T-helper 2 cell treated with Interferon-gamma antibody and Interleukin-4, amounts not matched to agents 100 ng/mL and 5 ng/mL, for 36 hours (primary cell): ENCODE measurements around the gene CCDC57. TPM values are rescaled to one million over a fixed set of nuclear protein-coding genes. Genes with fewer than 3 reads are reported as not detected.

Experiments used
- intact Hi-C: fragments of 100-400 bp; cut with micrococcal nuclease; formaldehyde crosslinking; loops from one replicate; pipeline ENCODE4 v1.15.1; 2023
- total RNA-seq: library from RNA; stranded (reverse); gene quantifications from 2 replicates; pipeline ENCODE4 v1.2.3, GENCODE V29; 2022

Gene CCDC57
- total RNA-seq, 1 donor from 2014 or later: 59.0 TPM

- intact Hi-C loops: no loop called here
These were observed 99.7 kb downstream of the CCDC57 start for GRCh38 chr17:82112914-82113311.

GRCh38 chr17:82112181-82112913, 100.3 kb downstream of the CCDC57 start:
- intact Hi-C loops: no loop called here

DNA sequence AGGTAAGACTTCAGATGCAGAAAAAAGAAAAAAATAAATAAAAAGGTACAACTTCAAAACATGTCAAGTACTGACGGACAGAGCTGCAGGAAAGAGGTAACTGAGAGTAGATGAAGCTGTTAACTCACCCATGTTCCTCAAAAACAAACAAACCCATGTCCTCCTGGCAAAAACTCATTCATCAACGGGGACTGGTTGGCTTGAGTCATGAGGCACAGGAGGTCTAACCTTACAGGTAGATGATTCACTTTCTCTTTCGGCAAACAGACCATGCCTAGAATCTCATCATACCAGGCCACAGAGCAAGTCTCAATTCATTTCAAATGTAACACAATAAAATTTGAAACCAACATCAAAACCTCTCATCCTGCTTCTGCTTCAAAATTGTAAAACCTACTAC, 102.3 kb downstream of the CCDC57 start:
- intact Hi-C loops: no loop called here

GRCh38 chr17:82108961-82109475, 103.6 kb downstream of the CCDC57 start:
- intact Hi-C loops: no loop called here

DNA sequence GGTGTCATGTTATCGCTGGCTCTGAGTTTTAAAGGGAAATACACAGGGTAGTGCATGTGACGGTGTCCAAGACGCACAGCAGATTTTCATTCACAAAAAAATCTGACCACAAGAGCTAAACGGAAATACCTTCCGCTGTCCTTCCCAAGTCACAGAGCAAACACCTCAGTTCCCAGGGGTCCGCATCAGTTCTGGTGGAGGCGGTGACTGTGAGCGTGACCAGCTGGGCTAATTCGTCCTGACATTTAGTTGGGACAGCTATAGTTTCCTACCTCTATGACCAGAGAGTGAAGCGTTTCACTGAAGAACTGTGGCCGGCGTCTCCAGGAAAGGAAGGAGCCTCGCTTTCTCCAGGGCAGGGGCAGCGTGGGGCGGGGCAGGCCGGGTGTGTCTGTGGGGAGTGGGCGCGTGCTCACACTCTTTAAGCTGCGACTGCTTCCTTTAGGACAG, 104.1 kb downstream of the CCDC57 start:
- intact Hi-C loops: no loop called here

DNA sequence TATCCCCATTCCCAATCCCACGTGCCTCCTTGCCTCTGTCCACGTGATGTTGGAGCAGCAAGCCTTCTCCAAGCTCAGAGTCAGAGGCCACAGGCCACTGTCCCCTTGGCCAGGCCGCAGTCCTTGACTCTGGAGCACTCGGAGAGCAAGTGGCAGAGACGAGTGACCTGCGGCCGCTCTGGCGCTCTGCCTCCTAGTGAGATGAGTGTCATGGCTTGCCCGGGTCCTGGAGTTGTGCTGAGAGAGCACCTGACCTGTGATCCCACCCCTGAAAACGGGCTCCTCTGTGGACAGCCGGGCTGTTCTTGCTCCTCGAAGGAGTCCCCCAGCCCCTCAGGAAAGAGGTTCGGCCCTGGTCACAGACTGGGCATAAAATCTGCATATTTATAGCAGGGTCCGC, 104.6 kb downstream of the CCDC57 start:
- intact Hi-C loops: no loop called here

DNA sequence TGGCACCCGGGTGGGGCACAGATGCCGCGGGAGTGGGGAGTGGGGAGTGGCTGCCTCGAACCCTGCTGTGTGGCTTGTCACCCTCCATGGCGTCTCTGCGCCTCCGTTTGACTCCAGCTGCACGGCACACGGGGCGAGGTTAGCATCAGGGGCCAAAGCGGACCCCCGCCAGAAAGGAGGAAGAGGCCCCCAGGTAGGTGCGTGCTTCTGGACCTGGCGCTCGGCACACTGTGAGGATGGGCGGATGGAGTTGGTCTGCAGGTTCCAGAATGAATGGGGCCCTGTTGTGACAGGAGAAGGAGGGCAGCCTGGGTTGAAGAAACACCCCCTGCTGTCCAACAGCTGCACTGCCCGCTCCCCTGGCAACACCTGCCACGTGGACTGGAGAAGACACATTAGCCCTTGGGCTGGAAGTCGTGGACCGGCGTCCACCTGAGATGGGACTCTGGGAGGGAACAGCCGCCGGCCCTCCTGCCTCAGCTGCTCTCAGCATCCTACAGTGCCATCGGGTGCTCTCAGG, 105.2 kb downstream of the CCDC57 start:
- intact Hi-C loops: loop anchor here (2.0 kb wide), 2 partner anchors 19 to 71 kb away; partner anchors contain the start of gene DCXR

DNA sequence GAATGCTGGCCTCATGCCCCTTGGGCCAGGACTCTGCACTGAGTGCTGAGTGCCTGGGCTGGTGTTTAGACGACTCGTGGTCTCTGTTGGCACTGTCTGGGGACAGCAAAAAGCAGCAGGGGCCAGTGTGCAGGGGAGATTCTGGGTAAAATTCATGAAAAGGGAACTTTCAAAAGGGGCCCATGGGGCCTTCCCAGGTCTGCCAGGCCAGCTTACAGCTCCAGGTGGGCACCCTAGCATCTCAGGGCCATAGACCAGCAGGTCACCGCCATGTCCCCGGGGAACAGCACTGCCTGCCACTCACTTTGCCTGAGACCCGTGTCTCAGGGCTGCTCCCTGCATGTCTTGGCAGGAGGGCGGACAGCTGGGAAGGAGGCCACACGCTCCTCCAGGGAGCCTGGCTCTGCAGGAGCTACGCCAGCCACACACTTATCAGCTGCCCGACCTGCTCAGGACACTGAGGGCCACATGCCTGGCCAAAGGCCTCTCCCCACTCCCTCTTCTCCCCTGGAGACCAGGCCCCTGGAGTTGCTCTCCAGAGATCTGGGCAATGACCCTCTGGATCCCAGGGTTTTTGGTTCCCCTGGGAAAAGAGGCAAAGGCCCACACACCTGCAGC, 105.8 kb downstream of the CCDC57 start:
- intact Hi-C loops: loop anchor here (1.0 to 2.0 kb wide), 3 partner anchors 20 to 70 kb away; partner anchors contain the start of gene DCXR

- intact Hi-C loops: loop anchor here (1.0 to 2.0 kb wide), 3 partner anchors 21 to 69 kb away; partner anchors contain the start of gene DCXR
These were observed 106.6 kb downstream of the CCDC57 start for GRCh38 chr17:82105882-82106687.

- intact Hi-C loops: no loop called here
These were observed 107.2 kb downstream of the CCDC57 start for GRCh38 chr17:82105417-82105881.

DNA sequence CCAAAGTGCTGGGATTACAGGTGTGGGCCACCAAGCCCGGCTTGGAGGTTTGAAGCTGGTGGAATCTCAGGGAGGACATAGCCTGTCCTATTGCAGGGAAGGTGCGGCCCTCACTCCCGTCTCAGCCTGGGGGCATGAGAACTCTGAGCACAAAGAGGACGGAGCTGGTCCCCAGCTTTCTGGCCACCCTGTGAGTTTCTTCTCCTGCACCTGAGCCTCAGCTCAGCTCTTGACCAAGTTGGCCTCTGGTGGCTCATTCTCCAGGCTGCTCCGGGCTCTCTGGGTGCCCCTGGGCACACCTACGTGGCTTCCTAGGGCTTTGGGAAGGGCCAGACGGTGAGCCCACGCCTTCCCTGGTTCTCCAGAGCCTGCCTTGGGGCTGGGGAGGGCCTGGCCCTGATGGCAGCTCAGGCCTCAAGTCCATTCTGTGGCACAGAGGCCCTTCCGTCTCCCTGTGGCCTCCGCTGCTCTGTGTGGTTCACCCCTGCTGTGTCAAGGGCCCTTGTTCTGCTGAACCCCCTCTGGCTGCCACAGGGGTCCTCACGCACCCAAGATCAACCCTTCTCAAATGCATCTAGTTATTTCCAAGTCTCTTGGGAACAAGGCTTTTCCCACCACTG, 107.7 kb downstream of the CCDC57 start:
- intact Hi-C loops: no loop called here

- intact Hi-C loops: no loop called here
These were observed 108.8 kb downstream of the CCDC57 start for GRCh38 chr17:82103553-82104451.

DNA sequence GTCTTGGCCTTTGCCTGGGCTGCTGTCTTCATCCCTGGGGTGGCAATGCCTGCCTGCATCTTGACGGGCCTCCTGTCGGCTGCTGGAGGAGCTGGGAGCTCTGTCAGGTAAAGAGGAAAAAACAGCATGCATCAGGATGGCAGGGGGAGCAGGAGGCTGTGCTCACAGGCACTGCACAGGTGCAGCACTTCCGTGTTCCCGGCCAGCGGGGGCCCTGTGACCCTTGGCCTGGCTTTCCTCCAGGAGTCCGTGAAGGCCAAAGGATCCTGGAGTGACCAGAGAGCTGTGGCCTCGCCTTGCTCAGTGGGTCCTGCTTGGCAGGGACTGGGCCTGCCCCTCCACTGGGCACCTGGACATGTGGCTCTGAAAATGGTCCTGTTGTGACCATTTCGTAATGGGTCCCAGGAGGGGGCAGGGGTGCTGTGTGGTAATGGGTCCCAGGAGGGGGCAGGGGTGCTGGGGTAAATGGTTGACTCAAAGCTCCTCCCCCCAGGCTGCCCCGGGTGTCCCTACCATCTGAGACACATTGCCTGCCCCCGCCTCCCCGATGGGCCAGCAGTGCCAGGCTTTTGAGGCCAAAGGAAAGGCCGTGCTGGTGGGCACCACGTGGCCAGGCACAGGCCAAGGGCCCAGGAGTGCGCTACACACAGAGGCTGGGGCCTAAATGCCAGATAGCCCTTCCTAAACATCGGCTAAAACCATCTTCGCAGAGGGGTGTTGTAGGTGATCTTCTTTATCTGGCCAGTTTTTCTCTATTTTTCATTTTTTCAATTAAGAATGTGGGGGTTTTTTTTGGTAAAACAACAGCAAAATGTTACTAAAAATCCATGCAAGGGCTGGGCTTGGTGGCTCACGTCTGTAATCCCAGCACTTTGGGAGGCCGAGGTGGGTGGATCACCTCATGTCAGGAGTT, 110.6 kb downstream of the CCDC57 start:
- intact Hi-C loops: no loop called here

DNA sequence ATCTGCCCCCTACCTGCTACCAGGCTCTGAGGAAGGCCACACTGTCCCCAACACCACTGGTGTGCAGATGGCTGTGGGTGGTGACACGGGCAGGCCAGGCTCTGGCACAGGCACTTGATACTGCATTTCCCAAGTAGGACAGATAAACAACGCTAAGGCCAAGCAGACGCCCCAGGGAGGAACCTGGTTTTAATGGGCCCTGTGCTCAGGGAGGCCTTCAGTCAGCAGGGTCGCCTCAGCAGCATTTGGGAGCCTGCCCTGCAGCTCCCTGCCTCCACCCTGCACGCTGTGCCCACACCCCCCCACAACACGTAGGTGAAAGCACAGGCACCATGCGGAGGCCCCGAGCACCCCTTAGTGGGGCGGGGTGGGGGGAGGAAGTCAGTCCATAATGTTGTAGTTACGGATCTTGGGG, 111.3 kb downstream of the CCDC57 start:
- intact Hi-C loops: no loop called here

GRCh38 chr17:82100502-82101298, 111.9 kb downstream of the CCDC57 start:
- intact Hi-C loops: no loop called here

- intact Hi-C loops: loop anchor here (1.0 to 10.0 kb wide), 5 partner anchors 28 to 174 kb away; partner anchors contain the start of genes DCXR, GPS1, LRRC45 and MAFG
These were observed 113.5 kb downstream of the CCDC57 start for GRCh38 chr17:82098939-82099763.
